ENCODE measurements around the gene DAGLB.

DNA sequence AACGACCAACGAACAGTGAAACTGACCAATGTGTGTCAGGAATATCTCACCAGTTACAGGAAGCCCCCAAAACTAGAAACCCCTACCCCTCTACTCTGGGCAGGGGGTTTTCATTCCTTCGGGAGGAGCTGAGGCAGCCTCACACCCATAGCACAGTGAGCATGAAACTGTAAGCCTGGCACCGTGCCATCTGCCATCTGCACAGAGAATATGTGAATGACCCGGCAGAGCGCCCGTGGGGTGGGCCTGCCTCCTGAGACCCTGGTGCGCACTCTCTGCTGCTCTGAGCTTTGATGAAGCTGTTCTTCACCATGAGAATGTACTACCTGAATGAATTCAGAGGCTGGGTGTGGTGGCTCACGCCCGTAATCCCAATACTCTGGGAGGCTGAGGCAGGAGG, 27.1 kb downstream of the DAGLB start:
- TF ChIP-seq, protein P1, sequence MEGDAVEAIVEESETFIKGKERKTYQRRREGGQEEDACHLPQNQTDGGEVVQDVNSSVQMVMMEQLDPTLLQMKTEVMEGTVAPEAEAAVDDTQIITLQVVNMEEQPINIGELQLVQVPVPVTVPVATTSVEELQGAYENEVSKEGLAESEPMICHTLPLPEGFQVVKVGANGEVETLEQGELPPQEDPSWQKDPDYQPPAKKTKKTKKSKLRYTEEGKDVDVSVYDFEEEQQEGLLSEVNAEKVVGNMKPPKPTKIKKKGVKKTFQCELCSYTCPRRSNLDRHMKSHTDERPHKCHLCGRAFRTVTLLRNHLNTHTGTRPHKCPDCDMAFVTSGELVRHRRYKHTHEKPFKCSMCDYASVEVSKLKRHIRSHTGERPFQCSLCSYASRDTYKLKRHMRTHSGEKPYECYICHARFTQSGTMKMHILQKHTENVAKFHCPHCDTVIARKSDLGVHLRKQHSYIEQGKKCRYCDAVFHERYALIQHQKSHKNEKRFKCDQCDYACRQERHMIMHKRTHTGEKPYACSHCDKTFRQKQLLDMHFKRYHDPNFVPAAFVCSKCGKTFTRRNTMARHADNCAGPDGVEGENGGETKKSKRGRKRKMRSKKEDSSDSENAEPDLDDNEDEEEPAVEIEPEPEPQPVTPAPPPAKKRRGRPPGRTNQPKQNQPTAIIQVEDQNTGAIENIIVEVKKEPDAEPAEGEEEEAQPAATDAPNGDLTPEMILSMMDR (IDR thresholded peaks at IDR 0.05; ENCODE audit: borderline replicate concordance, extremely low read depth, low read length, poor library complexity, severe bottlenecking) = no peak
- TF ChIP-seq EZH2 (IDR thresholded peaks at IDR 0.05; ENCODE audit: borderline replicate concordance, low read depth, low read length, severe bottlenecking) = no peak

All from DND-41 (cell line).